Measurements from ENCODE around the gene L3MBTL2.

Gene L3MBTL2

DNA sequence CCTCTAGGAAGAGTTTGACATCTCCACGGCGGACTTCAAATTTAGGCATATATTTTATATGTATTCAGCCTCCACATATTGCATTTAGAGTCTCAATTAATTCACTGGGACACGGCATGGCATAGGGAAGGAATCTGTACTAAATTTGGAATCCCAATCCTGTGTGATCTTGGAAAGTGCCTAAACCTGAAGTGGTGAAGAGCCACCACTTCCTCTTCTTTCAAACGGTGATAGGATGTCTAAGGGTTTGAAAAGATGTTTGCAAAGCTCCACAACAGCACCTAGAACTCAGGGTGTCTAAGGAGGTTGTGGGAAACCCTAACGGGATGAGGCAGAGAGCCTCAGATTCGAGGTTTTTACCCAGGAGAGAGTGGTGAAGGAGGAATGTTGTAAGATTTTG is 1.0 kb upstream of the L3MBTL2 start:
- no peak for DNase-seq (ENCODE audit: low spot score)
- TF ChIP-seq, protein P1, sequence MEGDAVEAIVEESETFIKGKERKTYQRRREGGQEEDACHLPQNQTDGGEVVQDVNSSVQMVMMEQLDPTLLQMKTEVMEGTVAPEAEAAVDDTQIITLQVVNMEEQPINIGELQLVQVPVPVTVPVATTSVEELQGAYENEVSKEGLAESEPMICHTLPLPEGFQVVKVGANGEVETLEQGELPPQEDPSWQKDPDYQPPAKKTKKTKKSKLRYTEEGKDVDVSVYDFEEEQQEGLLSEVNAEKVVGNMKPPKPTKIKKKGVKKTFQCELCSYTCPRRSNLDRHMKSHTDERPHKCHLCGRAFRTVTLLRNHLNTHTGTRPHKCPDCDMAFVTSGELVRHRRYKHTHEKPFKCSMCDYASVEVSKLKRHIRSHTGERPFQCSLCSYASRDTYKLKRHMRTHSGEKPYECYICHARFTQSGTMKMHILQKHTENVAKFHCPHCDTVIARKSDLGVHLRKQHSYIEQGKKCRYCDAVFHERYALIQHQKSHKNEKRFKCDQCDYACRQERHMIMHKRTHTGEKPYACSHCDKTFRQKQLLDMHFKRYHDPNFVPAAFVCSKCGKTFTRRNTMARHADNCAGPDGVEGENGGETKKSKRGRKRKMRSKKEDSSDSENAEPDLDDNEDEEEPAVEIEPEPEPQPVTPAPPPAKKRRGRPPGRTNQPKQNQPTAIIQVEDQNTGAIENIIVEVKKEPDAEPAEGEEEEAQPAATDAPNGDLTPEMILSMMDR (IDR thresholded peaks at IDR 0.05; ENCODE audit: borderline replicate concordance, control extremely low read depth, extremely low read depth, insufficient read depth, missing control alignments): no peak
- in situ Hi-C loops (cut with MboI; ENCODE audit: low sequenced_read_pairs, unreplicated experiment): no loop called here

DNA sequence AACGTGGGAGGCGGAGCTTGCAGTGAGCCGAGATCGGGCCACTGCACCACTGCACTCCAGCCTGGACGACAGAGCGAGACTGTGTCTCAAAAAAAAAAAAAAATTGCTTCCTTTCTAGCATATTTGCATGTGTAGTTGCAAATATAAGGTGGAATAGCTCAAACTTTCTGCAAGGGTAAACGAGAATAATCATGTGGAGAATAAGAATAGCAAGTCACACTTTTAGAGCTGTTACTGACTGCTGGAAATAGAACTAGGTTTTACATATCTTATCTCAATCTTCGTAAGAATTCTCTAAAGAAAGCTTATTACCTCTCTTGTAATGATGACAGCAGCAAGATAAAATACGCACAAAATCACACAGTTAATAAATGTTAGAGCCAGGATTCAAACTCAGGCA is 1.6 kb downstream of the L3MBTL2 start:
- no peak for DNase-seq (ENCODE audit: low spot score)
- in situ Hi-C loops (cut with MboI; ENCODE audit: low sequenced_read_pairs, unreplicated experiment): no loop called here
- TF ChIP-seq, protein P1 (IDR thresholded peaks at IDR 0.05; ENCODE audit: borderline replicate concordance, control extremely low read depth, extremely low read depth, insufficient read depth, missing control alignments): no peak

DNA sequence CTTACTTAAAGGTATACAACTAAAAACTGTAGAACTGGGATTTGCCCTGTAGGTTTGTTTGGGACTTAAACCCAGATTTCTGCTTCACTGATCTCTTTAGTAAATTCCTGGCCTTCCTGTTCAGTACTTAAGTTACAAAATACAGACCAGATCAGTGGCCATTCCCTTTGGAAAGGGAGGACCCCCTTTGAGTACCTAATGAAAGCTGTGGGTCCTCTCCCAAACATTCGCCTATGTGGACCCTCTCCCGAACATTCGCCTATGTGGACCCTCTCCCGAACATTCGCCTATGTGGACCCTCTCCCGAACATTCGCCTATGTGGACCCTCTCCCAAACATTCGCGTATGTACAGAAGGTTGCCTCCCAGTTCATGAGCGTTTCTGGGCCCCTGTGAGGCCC is 10.3 kb downstream of the L3MBTL2 start:
- DNase-seq (ENCODE audit: low spot score): no peak
- in situ Hi-C loops (cut with MboI; ENCODE audit: low sequenced_read_pairs, unreplicated experiment): no loop called here
- TF ChIP-seq, protein P1 (IDR thresholded peaks at IDR 0.05; ENCODE audit: borderline replicate concordance, control extremely low read depth, extremely low read depth, insufficient read depth, missing control alignments): no peak

DNA sequence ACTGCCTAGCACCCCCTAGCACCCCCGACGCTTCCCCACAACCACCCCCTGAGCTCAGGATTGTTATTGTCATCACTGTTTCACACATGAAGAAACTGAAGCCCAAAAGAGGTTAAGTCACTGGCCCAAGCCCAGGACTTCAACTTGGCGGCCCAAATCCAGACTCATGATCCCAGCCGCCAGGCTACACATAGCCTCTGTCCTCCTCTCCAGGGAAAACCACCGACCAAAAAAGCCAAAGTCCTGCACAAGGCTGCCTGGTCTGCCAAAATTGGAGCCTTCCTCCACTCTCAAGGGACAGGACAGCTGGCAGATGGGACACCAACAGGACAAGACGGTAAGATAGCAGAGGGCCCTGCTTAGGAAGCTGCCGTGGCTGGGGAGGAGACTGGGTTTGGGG is 10.8 kb downstream of the L3MBTL2 start:
- no peak for DNase-seq (ENCODE audit: low spot score)
- in situ Hi-C loops (cut with MboI; ENCODE audit: low sequenced_read_pairs, unreplicated experiment): no loop called here
- TF ChIP-seq, protein P1 (IDR thresholded peaks at IDR 0.05; ENCODE audit: borderline replicate concordance, control extremely low read depth, extremely low read depth, insufficient read depth, missing control alignments): no peak

DNA sequence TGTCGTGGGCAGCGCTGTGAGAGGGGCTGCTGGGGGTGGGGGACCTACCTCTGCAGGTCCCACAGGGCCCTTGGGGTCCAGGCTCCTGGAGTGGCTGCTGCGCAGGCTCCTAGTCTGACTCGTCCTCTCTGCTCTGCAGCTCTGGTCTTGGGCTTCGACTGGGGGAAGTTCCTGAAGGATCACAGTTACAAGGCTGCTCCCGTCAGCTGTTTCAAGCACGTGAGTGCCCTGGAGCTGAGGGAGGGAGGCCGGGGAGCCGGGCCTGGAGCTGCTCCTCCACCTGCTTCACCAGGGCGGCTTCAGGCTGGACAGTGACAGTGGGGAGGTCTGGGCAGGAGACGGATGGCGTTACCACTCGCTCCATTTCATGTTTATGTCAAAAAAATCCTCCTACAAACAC is 11.9 kb downstream of the L3MBTL2 start:
- peak; percentile 26 for DNase-seq (ENCODE audit: low spot score)
- in situ Hi-C loops (cut with MboI; ENCODE audit: low sequenced_read_pairs, unreplicated experiment): no loop called here
- TF ChIP-seq, protein P1 (IDR thresholded peaks at IDR 0.05; ENCODE audit: borderline replicate concordance, control extremely low read depth, extremely low read depth, insufficient read depth, missing control alignments): no peak

DNA sequence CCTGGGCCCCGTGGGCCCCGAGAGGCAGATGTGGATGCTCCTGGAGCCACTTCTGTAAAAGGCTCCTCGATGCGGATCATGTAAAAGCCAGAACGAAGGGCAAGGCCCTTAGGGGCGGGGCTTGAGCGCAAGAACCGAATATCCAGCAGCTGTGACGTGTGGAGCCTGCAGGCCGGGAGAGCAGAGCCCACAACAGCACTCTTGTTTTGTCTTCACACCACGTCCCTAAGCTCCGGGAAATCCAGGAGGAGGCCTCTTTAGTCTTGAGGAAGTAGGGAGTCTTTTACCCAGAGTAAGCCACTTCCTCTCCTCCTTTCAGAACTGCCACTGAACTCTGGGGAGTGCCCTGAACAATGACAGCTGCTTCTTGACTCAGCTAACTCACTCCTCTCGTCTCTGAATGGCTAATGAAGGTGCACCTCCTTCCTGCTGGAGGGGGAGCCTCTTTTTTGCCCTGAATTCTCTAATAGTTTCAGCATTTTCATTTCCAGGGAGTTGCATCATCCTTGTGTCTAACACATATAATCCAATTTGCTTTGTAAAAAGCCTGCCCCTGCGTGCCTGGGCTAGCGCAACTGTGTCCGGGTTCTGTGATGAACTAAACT is 12.5 kb downstream of the L3MBTL2 start:
- peak; percentile 78 for DNase-seq (ENCODE audit: low spot score)
- TF ChIP-seq, protein P1 (IDR thresholded peaks at IDR 0.05; ENCODE audit: borderline replicate concordance, control extremely low read depth, extremely low read depth, insufficient read depth, missing control alignments): no peak

More for the DNA sequence above, 12.5 kb downstream of the L3MBTL2 start:
- in situ Hi-C loops (cut with MboI; ENCODE audit: low sequenced_read_pairs, unreplicated experiment): no loop called here
